Parietal lobe (tissue), 2 donors: ENCODE measurements around the gene CTSK. TPM values are rescaled to one million over a fixed set of nuclear protein-coding genes. Genes with fewer than 3 reads are reported as not detected.

Source experiments
- small RNA-seq: library from RNA; depleted of rRNA; stranded (forward); fragments of <200 nt; gene quantifications from one replicate; pipeline ENCODE3, GENCODE V24; 2014; ENCODE audit warnings: low replicate concordance
- total RNA-seq: library from RNA; depleted of rRNA; stranded (reverse); fragments of >200 nt; gene quantifications from one replicate; pipeline ENCODE4 v1.2.3, GENCODE V29; 2014

CTSK gene
- 5.3 TPM for total RNA-seq

GRCh38 chr1:150808121-150808520 is at the start of gene CTSK:
Gene CTSK, minus strand, starts transcription at chr1:150808260. Its CDS starts 1,455 bp downstream, at chr1:150806805.

GRCh38 chr1:150765296-150765976 is 42.6 kb downstream of the CTSK start, which contains the start of gene CTSS:
Gene CTSS, minus strand, starts transcription at chr1:150765778. Its CDS starts 1,015 bp downstream, at chr1:150764763.

Small RNA genes within 50 kb of the gene (small RNA-seq; reads per million reads assigned to genes)
- gene RNU6-1309P, result not detected

Other genes with a start within 250 kb of the CTSK start
- gene MCL1, start 228.7 kb downstream of the CTSK start, total RNA-seq, result 113 TPM
- 132 TPM for gene ENSA, start 178.6 kb downstream of the CTSK start, total RNA-seq
- gene GOLPH3L, start 111.1 kb downstream of the CTSK start, total RNA-seq, result 6.3 TPM
- gene HORMAD1, start 87.4 kb downstream of the CTSK start, total RNA-seq, result 0.63 TPM
- 4.4 TPM for gene CTSS, start 42.5 kb downstream of the CTSK start, total RNA-seq
- gene ARNT, start 68.3 kb upstream of the CTSK start, total RNA-seq, result 45.1 TPM
- not detected for gene CTXND2, start 78.9 kb upstream of the CTSK start, total RNA-seq
- 78.3 TPM for gene SETDB1, start 118.1 kb upstream of the CTSK start, total RNA-seq
- gene CERS2, start 166.6 kb upstream of the CTSK start, total RNA-seq, result 36.0 TPM
- not detected for gene ANXA9, start 174.0 kb upstream of the CTSK start, total RNA-seq
- 14.4 TPM for gene MINDY1, start 198.6 kb upstream of the CTSK start, total RNA-seq
- gene PRUNE1, start 200.2 kb upstream of the CTSK start, total RNA-seq, result 25.0 TPM
- 0.31 TPM for gene BNIPL, start 228.3 kb upstream of the CTSK start, total RNA-seq
- gene C1orf56, start 239.5 kb upstream of the CTSK start, total RNA-seq, result 4.1 TPM